NCI-H1092 treated with DMSO at 0.1 percent for 48 hours (cell line): ENCODE measurements around the gene ITGB6.

ENCODE experiments used
- DNase-seq: peaks from one replicate; lab custom pipeline; 2025; lab: John Stamatoyannopoulos, UW

Gene ITGB6

DNA sequence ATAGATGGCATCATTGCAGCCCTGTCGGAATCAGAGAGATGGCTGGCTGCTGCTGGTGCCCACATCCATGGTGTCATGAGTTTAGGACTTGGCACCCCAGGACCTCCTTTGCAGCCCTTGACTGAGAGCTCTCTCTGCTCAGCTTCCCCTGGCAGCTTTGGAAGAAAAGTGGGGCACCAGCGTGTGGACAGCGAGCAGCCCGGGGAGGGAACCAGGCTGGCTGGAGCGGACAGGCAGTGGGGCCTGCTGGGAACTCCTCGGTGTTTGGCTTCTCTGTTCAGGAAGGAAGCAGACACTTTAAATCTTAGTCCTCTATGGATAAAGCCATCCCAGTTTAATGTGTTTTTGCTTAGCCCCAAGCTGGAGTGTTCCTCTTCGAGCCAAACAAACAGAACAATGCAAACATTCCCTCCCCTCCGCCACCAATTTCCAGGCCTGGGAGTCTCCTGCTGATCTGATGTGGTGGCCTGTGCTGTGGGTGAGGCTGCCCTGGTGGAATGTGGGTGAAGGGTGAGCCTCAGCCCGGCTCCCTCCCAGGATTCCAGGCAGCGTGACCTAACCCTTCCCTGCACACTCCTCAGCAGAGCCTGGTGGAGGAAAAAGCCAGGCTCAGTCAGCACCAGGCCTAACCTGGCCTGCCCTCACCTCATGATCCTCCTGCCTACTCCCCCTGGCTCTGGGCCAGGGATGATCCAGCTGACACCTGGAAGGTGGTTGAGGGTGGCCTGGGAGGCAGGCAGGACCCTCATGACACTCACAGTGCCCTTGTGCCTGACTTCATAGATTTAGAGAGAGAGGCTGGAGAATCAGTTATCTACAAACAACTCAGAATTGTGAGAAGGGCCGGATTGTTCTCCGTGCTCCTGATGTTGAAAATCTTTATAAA is 21.6 kb upstream of the ITGB6 start:
- DNase-seq = no peak

DNA sequence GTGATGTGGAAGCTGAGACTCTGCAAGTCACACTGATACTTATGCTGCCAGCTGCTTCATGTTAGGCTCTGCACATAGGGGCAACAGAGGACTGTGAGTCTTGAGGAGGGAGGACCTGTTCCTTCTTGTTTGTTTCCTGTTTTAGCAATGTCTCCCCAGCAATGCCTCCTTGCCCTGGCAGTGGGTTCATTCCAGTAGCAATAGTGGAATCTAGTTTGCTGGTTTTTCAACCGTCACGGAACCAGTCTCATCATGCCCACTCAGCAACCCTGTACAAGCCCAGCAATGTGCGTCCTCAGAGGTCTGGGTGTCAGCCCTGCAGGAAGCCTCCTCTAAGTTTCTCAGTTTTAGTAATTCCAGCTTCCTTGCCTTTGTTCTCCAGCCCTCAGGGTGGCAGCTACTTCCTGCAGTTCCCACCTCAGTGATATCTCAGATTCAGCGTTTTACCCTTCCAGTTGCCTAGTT is 20.5 kb upstream of the ITGB6 start:
- DNase-seq = no peak

DNA sequence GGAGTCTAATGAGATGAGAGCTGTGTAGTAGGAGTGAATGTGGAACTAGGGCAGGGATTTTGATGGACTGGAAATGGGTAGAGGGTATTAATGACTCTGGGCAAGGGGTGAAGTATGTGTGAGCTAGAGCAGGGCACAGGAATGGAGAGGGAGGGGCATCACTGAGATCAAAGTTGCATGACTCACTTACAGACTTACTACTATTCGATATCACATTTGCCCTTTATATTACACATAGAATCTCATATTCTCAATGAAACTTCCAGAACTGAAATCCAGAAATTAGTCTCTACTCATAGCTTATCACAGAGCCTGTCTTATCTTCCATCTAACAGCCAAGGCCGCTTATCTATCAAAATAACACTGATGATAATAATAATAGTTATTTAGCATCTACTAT is 20.0 kb upstream of the ITGB6 start:
- no peak for DNase-seq

DNA sequence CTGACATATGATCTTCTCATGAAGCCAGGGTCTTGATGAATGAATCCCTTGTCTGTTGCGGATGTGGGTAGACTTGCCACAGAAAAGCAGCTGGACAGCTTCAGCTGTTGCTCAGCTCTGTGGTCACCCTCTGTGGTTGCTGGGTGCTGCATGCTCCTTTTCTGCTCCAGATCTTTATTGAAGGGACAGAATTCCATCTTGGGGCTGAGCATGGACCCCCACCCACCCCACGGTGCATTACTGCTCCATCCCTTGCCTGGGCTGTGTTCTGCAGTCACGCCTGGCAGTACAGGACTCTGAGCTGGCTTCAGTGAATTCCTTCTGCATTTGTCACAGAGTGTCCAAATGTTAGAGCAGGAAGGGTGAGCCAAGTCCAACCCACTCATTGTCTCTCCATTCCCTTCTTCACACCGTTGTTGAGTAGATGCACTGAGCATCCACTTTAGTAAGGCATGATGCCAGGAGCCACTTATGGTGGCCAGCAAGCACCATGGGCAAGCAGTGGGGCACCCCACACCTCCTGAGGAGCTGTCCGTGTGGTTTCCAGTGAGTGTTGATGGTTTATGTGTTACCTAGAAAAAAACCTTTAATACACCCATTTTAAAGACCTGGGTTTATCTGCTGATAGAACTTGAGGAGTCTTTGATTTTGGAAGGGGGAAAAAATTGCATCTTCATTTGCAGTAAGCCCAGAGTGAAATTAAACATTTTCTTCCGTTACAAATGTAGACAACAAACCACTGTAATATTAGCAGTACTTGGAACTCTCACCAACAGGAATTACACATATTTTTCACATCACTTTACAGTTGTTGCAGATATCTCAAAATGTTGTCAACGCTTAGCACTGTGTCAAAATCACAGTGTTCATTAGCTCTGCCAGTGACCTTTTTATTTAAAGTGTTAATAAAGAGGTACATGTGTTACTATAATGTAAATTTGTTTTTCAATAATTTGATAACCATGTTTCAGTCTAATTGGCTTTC is 14.7 kb upstream of the ITGB6 start:
- no peak for DNase-seq

DNA sequence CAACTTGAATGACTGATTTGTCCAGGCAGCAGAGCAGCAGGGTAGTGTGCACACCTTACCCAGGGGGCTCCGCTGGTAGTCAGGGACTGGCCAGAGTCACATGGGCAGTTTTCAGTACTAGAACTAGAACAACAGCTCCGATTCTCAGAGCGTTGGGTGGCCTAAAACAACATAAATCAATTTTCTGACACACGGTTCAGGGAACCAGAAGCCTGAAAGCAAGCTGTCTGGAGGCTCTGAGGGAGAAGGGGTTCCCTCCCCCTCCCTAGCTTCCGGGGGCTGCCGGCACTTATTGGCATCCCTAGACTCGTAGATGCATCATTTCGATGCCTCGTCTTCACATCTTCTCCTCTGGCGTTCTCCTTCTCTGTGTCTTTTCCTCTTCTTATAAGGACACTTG is 13.4 kb upstream of the ITGB6 start:
- no peak for DNase-seq

DNA sequence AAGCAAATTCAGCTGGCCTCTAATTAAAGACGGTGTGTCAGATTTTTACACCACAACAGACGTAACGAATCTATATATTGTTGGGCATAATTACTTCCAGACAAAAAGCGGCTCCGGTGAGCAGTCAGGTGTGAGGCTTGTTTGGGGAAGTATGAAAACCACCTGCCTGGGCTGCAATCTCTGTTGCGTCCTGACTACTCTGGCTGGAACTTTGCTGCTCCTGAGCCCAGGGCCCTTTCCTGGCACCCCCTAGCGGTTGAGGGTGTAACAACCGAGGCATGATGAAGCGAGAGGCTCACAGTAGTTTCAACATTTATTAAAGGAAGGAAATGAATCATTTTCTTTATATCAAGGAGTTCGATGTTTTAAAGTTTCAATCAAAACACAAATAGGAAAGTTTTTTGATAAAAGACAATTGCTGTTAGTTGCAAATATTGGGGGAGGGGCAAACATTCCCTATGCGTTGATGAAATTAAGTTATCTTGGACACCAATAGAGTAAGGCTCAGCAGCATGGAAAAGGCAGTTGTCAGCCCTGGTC is 10.6 kb upstream of the ITGB6 start:
- peak; percentile 27 for DNase-seq

DNA sequence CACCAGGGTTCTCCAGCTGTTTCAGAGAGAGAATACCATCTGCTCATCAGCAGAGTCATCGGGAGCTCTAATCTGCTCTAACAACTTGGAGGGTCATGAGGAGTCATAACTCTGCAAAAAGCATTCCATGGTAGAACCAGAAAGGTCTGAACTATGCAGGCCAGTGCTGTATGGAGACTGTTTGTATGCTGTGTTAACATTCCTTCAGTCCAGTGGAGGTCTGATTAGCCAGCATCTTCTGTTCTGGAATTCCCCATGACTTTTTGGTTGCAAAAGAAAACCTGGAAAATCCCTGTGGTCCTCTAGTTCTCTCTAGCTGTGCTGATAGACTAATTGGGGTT is 9.4 kb upstream of the ITGB6 start:
- no peak for DNase-seq

DNA sequence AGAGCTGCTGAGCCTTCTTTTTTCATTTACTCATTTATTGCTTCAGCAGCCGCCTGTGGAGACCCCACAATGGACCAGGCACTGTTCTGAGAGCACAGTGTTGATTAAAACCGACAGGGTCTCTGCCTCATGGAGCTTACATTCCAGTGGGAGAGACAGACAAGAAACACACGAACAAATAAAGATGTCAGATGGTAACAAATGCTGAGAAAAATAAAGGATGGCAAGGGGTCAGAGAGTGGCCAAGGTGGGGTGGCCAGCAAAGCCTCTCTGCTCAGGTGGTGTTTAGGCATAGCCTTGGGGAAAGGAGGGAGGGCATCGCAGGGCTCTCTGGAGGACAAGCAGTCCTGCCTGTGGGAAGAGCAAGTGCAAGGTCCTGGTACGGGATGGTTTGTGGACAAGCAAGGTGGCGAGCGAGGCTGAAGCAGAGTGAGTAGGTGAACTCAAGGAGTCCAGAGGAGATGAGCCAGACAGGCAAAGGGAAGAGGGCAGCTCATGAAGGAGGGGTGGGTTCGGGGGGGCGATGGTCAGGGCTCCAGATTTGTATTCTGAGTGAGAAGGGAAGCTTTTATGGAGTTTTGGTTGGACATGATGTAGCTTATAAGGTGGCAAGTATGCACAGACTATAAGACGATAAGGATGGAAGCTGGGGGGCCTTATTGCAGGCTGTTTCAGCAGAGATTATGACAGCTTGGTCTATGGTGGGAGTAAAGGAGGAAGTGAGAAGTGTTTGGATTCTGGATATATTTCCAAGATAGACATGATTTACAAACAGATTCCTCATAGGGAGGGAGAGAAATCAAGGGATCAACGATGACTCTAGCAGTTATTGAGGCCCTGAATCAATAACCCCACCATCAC is 8.8 kb upstream of the ITGB6 start:
- no peak for DNase-seq

DNA sequence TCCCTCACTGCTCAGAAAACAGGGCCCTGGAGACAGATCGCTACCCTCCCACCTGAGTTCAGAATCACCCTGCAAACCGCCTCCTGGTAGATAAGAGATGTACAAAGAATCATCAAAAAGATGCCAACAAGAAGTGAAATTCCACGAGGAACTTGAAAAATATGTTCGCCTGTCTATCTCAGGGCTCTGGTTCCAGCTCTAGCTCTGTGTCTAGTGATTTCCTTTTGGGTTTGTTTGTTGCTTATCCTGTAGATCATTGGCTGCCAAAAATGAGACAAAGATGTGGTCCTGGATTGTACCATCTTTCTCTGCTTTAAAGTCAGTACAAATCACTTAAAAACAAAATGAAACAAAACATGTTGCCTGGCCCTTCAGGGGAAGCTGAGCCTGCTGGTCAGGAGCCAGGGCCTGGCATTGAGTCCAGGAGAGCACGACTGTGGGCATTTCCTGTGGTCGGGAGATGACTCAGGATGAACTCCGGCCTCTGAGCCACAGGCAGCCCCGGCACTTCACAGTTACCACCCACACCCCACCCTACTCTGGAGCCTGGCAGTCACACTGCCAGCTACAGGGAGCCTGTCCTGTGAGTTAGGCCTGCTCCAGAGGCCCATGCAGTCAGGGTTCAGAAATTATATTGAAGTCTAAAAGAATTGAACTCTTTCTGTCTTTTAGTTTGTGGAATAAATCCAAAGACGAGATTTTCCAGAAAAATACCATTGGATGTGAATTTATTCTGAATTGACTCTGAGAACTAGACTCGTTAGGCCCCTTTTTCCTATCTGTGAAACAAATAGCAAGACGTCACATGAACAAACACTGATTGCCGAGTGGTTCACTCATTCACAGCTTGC is 8.0 kb upstream of the ITGB6 start:
- DNase-seq = no peak

DNA sequence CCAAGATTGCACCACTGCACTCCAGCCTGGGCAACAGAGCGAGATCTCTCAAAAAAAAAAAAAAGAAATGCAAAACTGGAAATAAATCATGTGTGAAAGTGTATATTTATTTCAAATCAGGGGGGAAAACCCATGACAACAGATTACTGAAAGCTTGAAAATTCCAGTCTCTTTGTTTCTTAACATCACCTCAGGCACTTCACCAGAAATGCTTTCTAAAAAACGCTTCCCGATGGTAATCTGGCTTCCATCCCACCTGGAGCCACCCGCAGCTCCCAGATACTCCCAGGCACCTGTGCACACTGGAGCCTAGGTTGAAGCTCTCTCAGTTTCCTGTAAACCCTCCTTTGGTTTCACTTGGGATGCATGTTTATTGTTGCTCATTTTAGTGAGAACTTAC is 7.2 kb upstream of the ITGB6 start:
- no peak for DNase-seq

DNA sequence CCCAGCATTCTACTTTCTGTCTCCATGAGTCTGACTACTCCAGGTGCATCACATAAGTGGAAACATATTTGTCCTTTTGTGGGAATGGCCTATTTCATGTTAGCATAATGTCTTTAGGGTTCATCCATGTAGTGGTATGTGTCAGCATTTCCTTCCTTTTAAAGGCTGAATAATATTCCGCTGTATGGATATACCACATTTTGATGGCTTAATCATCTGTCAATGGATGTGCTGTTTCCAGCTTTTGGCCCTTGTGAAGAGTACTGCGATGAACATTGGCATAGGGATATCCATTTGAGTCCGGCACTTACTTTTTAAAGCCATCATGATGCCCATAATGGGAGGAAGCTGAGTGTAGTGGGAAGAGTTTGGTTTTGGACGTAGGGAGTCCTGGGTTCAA is 6.4 kb upstream of the ITGB6 start:
- DNase-seq = no peak

DNA sequence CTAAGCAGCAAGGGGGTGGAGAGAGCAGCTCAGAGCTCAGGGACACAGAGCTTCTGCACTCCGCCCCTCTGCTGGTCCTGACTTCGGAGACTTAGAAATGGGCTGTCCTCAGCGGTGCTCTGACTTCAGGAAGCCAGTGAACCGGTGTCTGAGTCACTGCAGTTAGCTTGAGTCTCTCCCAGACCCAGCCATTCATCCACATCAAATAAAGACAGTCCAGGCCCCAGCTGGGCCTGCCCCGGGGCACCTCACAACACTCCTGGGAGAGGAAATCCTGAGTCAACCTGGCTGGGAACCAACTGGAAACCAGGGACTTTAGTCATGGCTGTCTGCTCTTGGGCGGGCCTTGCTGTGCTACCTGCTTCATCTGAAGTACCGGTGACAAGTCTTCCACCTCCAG is 5.4 kb upstream of the ITGB6 start:
- DNase-seq = no peak

DNA sequence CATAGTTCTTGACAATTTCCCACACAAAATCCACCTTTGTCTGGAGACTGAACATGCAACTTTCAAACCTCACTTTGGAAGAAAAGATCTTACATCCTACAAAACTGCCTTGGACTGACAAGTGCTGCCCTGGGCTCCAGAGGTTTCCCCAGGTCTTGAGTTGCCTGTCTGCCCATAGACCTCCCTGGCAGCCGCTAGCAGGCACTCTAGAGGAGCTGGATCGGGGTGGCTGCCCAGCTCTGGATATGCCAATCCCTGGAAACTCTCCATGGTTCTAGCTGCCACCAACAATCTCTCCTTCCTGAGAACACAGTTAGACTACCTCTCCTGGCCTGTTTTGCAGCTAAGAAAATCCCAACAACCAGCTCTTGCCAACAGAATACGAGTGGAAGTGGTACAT is 3.4 kb upstream of the ITGB6 start:
- DNase-seq = no peak

DNA sequence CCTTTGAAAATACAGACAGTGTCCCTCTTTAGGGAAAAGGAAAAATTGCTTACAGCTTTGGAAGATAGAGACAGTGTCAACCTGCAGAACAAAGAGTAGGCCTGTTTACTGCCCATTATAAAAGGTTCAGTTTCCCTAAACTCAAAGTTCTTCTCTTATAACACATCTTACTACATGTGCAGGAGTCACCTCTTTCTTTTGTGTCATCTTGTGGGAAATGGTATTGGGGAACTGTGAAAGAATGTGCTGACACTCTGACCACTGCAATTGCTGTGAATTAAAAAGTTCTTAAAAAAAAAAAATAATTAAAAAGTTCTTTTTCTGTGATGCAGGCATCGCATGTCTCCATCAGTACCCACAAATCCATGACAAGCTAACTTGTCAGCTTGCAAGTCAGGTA is 2.9 kb upstream of the ITGB6 start:
- no peak for DNase-seq

DNA sequence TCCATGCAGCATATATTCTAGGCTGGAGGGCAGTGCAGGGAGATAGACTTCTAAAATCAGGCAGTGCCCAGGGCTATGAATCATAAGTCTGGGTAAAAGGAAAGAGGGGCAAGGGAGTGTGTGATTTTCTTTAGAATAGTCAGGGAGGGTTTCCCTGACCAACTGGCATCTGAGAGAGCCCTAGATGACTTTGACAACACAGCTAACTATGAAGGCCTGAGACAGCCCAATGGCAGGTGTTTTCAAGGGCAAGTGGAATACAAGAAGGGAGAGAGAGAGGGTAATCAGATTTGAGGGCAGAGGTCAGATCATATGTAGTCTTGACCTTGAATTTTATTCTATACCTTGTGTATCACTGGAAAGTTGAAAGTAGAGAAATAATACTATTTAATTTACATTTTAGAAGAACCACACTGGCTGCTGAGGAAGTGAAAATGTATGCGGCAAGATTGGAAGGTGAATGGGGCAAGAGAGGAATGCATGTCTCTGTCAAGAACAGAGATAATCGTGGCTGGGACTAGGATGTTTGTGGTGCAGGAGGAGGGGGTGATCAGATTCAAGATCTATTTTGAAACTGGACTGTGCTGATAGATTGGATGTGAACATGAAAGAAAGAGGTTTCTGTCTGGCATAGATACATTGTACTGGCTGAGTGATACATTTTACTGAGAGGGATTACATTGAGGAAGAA is 1.9 kb upstream of the ITGB6 start:
- DNase-seq = no peak

DNA sequence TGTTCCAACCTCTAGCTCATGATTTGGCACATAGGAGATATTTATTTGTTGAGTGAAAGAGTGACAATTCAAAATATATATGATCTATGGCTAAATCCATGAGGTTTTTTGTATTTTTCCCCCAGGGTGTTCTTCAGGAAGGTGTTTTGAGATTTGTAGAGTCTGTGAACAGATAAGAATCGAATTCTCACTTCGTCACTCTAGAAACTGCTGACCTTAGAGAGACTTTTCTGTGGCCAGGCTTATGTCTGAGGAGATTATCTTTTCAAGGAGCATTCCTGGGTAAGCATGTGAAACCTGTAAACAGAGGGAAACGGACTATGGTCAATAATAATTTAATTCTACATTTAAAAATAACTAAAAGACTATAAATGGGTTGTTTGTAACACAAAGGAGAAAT is 849 bp upstream of the ITGB6 start:
- no peak for DNase-seq

DNA sequence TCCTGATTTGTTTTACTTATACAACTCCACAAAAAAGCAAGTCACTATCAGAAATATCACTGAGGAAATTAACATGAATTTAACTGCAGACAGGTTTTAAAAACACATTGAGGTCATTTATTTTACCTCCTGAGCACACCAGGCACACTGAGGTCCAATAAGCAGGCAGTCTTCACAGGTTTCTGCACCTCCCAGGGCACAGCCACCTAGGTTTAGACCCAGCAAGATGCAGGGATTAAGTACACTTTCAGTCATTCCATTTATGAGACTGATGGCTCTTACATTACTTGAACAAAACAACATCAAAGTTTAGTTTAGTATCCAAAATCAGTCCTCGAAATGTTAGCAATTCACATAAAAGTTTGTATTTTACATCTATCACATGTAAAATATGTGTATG is 1.0 kb downstream of the ITGB6 start:
- DNase-seq = no peak

DNA sequence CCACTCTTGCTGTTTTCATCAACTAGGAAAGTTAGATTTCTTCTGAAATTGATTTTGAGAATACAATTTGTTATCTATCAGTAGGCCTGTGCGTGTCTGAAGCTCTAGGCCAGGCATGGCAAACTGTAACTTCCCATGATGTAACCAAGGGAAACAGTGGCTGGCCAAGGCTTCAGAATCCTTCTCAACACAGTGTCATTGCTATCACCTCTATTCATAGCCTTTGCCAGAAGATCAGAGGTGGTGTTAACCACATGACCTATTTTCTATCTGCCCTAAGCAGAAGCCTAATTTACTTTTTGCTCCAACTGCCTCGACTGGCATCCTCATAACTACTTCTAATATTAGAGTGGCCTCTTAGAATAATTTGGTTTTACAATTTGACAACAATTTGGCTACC is 2.5 kb downstream of the ITGB6 start:
- DNase-seq = no peak

DNA sequence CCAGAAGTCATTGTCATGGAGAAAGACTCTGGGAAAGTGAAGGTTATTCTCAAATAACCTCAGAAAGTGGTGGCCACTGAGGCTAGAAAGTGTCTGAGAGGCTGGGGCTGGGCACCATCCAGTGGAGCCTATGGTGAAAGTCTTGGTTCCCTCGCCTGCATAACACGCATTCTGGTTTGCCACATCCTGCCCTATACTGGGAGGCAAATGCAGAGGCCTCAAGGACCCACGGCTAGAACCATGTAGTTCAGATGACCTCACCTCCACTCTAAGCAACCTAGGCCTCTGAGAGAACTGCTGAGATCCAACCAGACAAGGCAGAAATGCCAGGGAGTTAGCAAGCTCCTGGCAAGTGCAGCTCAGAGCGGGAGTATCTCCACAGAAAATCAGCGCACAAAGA is 5.1 kb downstream of the ITGB6 start:
- no peak for DNase-seq

DNA sequence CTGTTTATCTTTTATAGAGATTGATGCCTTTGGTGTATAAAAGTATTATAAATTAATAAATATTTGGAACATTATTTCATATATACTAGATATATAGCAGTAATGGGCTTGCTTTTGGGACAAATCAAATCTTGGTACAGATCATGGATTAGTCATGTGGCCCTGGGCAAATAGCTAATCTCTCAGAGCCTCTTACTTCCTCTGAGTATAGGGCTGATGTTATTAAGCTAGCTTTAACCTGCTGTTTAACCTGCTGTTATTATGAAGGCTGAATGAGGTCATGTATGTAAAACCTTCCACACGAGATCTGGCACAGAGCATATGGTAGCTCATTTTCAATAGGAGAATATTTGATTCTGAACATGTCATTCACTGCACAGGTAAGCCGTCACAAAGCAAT is 5.7 kb downstream of the ITGB6 start:
- no peak for DNase-seq
